Stomach (tissue), 9 donors: Measurements from ENCODE around the gene PIKFYVE. TPM values are rescaled to one million over a fixed set of nuclear protein-coding genes. Genes with fewer than 3 reads are reported as not detected.

Experiments used
- DNase-seq, 2 donors: peaks; one replicate each; pipeline versions ENCODE4 v3.0.0 to v3.0.0-alpha.2; 2013 to 2019
- H3K27ac ChIP-seq, 5 donors: fragments of 200-600 bp in 4 of 5; sonication (generic) in 4 of 5; one replicate each; pipeline ENCODE4 v1.5.1; 2013 to 2019; ENCODE audit warnings: mild to moderate bottlenecking in 1 of 5, moderate library complexity in 1 of 5
- H3K27me3 ChIP-seq, 3 donors: fragments of 200-600 bp; sonication (generic); one replicate each; pipeline ENCODE4 v1.5.1; 2017 to 2019; ENCODE audit warnings: mixed run types in 1 of 3
- H3K36me3 ChIP-seq, 4 donors: fragments of 200-600 bp; sonication (generic); 1 replicate in 3 of 4; 2 replicates in 1 of 4; pipeline ENCODE4 v1.5.1; 2016 to 2019
- H3K4me1 ChIP-seq, 4 donors: fragments of 200-600 bp; sonication (generic); one replicate each; pipeline ENCODE4 v1.5.1; 2016 to 2019
- H3K4me3 ChIP-seq, 4 donors: fragments of 200-600 bp; sonication (generic) in 3 of 4; one replicate each; pipeline ENCODE4 v1.5.1; 2016 to 2019; ENCODE audit warnings: mild to moderate bottlenecking in 1 of 4
- H3K9me3 ChIP-seq, 4 donors: fragments of 200-600 bp; sonication (generic); one replicate each; pipeline ENCODE4 v1.5.1; 2016 to 2019
- EP300 ChIP-seq: sonication (generic); formaldehyde crosslinking; IDR thresholded peaks from one replicate; pipeline ENCODE4 v1.6.1; 2017; ENCODE audit warnings: antibody characterized with exemption
- POLR2A ChIP-seq, 4 donors: fragments of 450-650 bp; IDR thresholded peaks; one replicate each; pipeline ENCODE4 v1.6.1; 2016; ENCODE audit warnings: antibody characterized with exemption in 4 of 4, control low read depth in 2 of 4, mild to moderate bottlenecking in 1 of 4, moderate library complexity in 1 of 4
- POLR2AphosphoS5 ChIP-seq, 3 donors: sonication (generic); formaldehyde crosslinking; IDR thresholded peaks; one replicate each; pipeline ENCODE4 v1.6.1; 2016; ENCODE audit warnings: antibody characterized with exemption in 3 of 3
- WGBS, 5 donors: extraction: QIAGEN DNeasy Blood & Tissue Kit in 3 of 5; methylation state at CpG; one replicate each; pipeline versions ENCODE4 v1.1.5 to v1.1.7; 2013 to 2018; 5-methylcytosine and 5-hydroxymethylcytosine counted together
- intact Hi-C: fragments of 100-400 bp; cut with DNase I; formaldehyde crosslinking; loops from one replicate; pipeline ENCODE4 v1.15.1; 2023; ENCODE audit warnings: low total_unique reads
- polyA plus RNA-seq, 3 donors: library from polyadenylated mRNA; stranded (reverse); fragments of 200-250 nt; gene quantifications; one replicate each; pipeline ENCODE4 v1.2.3, GENCODE V29; 2013
- total RNA-seq, 5 donors: library from RNA; depleted of rRNA; stranded (reverse); fragments of >200 nt; gene quantifications; one replicate each; pipeline versions ENCODE4 v1.1.0 to v1.2.3, GENCODE V29; 2014 to 2016
- TF ChIP-seq, protein P1 (sequence below), 7 experiments: fragments of 450-650 bp in 4 of 7; fragments of 200-600 bp in 3 of 7; sonication (generic) in 3 of 7; IDR thresholded peaks; one replicate each; pipeline ENCODE4 v1.5.1; 2016 to 2019; ENCODE audit warnings: antibody characterized with exemption in 7 of 7, control low read depth in 2 of 7, mild to moderate bottlenecking in 1 of 7
- donor health status: healthy with polysubstance abuse.
- donor health status: Bipolar disorder and iron deficiency.
- donor health status: healthy.

PIKFYVE gene
- total and polyA plus RNA-seq, 8 donors, result 3.0 to 42.8 (median 20.3) TPM

DNA sequence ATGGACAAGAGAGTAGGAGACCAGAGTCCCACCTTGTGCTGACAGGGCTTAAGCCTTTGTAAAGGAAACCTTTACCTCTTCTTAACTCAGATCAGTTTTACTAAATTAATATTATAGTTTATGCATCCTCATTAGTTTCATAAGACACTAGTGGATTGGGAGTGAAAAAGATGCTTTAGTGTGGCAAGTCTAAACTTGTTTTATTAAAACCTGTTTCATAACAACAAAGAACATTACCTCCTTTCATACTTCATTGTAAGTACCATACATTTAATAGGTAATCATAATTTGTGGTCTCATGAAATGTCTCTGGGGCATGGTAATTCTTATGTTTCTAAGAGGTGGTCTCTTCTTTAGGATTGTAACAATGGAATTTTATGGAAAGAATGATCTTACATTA, 63.4 kb downstream of the PIKFYVE start:
- H3K27ac ChIP-seq, result no peak overlapping the region
- H3K4me1 ChIP-seq, result no peaks in the 10 kb centered on the region
- H3K27me3 ChIP-seq, result no peaks in the 10 kb centered on the region
- TF ChIP-seq EP300, result no peak
- TF ChIP-seq POLR2AphosphoS5 (IDR thresholded peaks at IDR 0.05), result no peak
- TF ChIP-seq, protein P1, sequence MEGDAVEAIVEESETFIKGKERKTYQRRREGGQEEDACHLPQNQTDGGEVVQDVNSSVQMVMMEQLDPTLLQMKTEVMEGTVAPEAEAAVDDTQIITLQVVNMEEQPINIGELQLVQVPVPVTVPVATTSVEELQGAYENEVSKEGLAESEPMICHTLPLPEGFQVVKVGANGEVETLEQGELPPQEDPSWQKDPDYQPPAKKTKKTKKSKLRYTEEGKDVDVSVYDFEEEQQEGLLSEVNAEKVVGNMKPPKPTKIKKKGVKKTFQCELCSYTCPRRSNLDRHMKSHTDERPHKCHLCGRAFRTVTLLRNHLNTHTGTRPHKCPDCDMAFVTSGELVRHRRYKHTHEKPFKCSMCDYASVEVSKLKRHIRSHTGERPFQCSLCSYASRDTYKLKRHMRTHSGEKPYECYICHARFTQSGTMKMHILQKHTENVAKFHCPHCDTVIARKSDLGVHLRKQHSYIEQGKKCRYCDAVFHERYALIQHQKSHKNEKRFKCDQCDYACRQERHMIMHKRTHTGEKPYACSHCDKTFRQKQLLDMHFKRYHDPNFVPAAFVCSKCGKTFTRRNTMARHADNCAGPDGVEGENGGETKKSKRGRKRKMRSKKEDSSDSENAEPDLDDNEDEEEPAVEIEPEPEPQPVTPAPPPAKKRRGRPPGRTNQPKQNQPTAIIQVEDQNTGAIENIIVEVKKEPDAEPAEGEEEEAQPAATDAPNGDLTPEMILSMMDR (IDR thresholded peaks at IDR 0.05), result no peak
- no peak for TF ChIP-seq POLR2A (IDR thresholded peaks at IDR 0.05)
- H3K36me3 ChIP-seq, result peaks cover 36 to 100% (median 90%) of the 10 kb centered on the region in 4 donors
- intact Hi-C loops, result no loop called here
- no peak for DNase-seq
- H3K4me3 ChIP-seq, result no peak overlapping the region
- H3K9me3 ChIP-seq, result no peaks in the 10 kb centered on the region

DNA sequence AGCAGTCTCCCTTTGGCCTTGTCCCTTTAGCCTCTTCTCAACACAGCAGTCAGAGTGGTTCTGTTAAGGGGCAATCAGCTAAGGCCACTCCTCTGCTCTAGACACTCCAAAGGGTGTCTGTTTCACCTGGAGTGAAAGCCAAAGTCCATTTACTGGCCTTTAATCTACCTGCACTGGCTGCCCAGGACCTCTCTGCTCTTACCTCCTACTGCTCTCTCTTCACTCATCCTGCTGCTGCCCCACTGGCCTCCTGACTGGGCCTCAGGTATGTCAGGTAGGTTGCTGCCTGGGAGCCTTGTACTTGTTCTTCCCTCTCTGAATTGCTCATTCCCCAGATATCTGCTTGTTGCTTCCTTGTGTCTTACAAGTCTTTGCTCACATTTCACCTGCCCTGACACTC, 68.2 kb downstream of the PIKFYVE start:
- TF ChIP-seq POLR2A (IDR thresholded peaks at IDR 0.05) (no peak), POLR2AphosphoS5 (IDR thresholded peaks at IDR 0.05) (no peak), EP300 (no peak)
- TF ChIP-seq, protein P1 (IDR thresholded peaks at IDR 0.05), result no peak
- no peaks in the 10 kb centered on the region for H3K4me1 ChIP-seq
- H3K36me3 ChIP-seq, result peaks cover 25 to 100% (median 97%) of the 10 kb centered on the region in 4 donors
- no peak overlapping the region for H3K27ac ChIP-seq
- intact Hi-C loops, result no loop called here
- H3K9me3 ChIP-seq, result no peaks in the 10 kb centered on the region
- no peaks in the 10 kb centered on the region for H3K27me3 ChIP-seq
- no peak overlapping the region for H3K4me3 ChIP-seq
- no peak for DNase-seq

DNA sequence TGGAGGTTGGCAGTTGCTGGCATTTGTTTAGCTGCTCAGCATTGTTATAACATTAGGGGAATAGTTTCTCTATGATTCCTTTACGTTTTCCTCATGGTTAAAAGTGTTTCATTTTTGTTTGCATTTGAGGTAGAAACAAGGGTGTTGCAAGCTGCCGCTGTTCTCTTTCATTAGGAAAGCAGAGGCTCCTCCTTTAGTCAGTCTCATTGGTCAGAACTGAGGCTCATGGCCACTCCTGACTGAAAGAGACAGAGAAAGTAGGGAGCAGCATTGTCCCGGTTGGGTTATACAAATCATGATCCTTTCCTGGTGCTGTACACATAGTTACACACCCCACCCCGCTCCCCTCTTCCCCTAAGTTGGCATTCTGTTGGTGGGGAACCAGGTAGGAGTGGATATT, 80.7 kb downstream of the PIKFYVE start:
- H3K9me3 ChIP-seq, result no peaks in the 10 kb centered on the region
- H3K27me3 ChIP-seq, result no peaks in the 10 kb centered on the region
- no peak overlapping the region for H3K4me3 ChIP-seq
- H3K4me1 ChIP-seq, result no peaks in the 10 kb centered on the region
- TF ChIP-seq POLR2A (IDR thresholded peaks at IDR 0.05) (no peak), POLR2AphosphoS5 (IDR thresholded peaks at IDR 0.05) (no peak), EP300 (no peak)
- TF ChIP-seq, protein P1 (IDR thresholded peaks at IDR 0.05), result no peak
- peaks cover 30 to 97% (median 89%) of the 10 kb centered on the region in 4 donors for H3K36me3 ChIP-seq
- 84 to 91% (median 88%) methylated on average over 4 of the region's 4 CpGs for WGBS, 5 donors
- no peak overlapping the region for H3K27ac ChIP-seq
- DNase-seq, result no peak
- intact Hi-C loops, result no loop called here

DNA sequence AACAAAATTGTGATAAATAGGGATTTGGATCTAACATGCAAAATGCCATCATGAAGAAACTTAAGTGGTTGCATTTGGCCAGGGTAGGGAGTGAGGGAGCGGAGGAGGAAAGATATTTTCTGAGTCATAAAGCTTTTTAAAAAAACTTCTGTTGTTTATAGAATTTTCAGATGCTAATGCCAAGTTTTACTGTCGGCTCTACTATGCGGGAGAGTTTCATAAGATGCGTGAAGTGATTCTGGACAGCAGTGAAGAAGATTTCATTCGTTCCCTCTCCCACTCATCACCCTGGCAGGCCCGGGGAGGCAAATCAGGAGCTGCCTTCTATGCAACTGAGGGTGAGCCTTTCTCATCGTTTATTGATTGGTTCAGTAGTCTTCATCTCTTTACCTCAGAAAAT, 84.6 kb downstream of the PIKFYVE start:
- Histone ChIP-seq H3K4me1 (peaks cover 0 to 7% (median 0%) of the 10 kb centered on the region in 4 donors), H3K9me3 (no peaks in the 10 kb centered on the region), H3K36me3 (peaks cover 36 to 97% (median 90%) of the 10 kb centered on the region in 4 donors), H3K27ac (no peak overlapping the region), H3K27me3 (no peaks in the 10 kb centered on the region), H3K4me3 (no peak overlapping the region)
- TF ChIP-seq EP300 (no peak), POLR2AphosphoS5 (IDR thresholded peaks at IDR 0.05) (no peak), POLR2A (IDR thresholded peaks at IDR 0.05) (no peak)
- TF ChIP-seq, protein P1 (IDR thresholded peaks at IDR 0.05), result no peak
- DNase-seq, result no peak
- 65 to 86% (median 79%) methylated on average over 7 of the region's 7 CpGs for WGBS, 5 donors
- intact Hi-C loops, result no loop called here
